Transverse colon (tissue), 4 donors: ENCODE data around the gene GALNT9.

Source experiments
- CTCF ChIP-seq, 5 experiments: fragments of 200-600 bp in 3 of 5; fragments of 450-650 bp in 2 of 5; sonication (generic) in 3 of 5; IDR thresholded peaks; 1 replicate in 2 of 5; 2 replicates in 3 of 5; pipeline ENCODE4 v1.5.1; 2016 to 2017; ENCODE audit warnings: antibody characterized with exemption in 5 of 5, inconsistent platforms in 3 of 5, mild to moderate bottlenecking in 2 of 5, moderate library complexity in 1 of 5
- POLR2A ChIP-seq: fragments of 450-650 bp; IDR thresholded peaks from one replicate; pipeline ENCODE4 v1.6.1; 2016; ENCODE audit warnings: antibody characterized with exemption, mild to moderate bottlenecking, moderate library complexity
- POLR2AphosphoS5 ChIP-seq, 3 donors: sonication (generic); formaldehyde crosslinking; IDR thresholded peaks; one replicate each; pipeline ENCODE4 v1.6.1; 2016; ENCODE audit warnings: antibody characterized with exemption in 3 of 3

GRCh38 chr12:132270969-132271754 lies 58.2 kb downstream of the GALNT9 start:
- TF ChIP-seq POLR2A (no peak), POLR2AphosphoS5 (IDR thresholded peaks at IDR 0.05) (no peak), CTCF (IDR thresholded peaks at IDR 0.05) (no peak)
